Raji (cell line): Measurements from ENCODE around the gene SACM1L.

Experiments
- POLR2A ChIP-seq: IDR thresholded peaks from 2 replicates; pipeline ENCODE4 v1.6.1; 2011; ENCODE audit warnings: low read depth, low read length, control low read depth; ENCODE audit not compliant: insufficient read depth

Gene SACM1L

DNA sequence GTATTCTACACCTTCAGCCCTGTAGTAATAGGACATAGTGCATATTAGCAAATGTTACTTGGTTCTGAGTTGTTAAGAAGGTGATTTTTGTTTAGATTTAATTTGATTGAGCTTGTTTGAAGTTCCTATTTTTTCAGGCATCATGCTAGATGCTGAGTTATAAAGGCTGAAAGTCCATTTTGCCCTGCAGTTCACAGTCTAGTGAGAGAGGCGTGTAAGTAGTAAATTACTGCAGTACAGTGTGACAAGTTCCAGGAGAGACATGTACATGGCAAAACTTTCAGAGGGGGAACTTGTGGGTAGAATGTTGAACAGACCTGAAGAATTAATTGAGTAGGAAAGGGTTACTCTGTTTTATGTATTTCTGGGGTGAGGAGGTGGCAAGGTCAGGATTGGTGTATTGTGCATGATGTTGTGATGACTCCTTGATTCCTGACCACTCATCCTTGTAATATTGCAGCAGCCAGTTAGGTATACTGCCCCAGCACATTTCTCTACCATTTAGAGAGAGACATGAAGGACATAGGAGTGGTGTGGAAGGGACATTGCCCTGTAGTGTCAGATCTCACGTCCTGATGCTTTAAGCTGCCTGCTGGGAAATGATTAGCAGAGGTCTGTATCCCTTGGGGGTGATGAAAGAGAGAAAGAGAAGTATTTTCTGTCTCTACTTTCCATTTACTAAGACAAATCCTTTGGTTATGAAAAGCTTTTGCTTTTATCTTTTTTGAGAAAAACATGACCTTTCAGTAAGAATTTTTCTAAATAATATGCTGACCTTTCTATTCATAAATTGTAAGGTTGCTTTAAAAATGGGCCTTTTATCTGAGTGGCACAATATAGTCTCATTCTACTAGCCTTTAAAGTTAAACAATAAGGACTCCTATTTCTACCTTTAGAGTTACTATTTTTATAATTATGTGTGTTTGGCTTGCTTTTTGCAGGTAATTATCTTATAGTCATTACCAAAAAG is 16.9 kb downstream of the SACM1L start:
- no peak for TF ChIP-seq POLR2A

GRCh38 chr3:45711931-45712330 is 22.7 kb downstream of the SACM1L start:
- no peak for TF ChIP-seq POLR2A

- TF ChIP-seq POLR2A, result no peak
Observed at GRCh38 chr3:45712434-45713110, 23.4 kb downstream of the SACM1L start.

DNA sequence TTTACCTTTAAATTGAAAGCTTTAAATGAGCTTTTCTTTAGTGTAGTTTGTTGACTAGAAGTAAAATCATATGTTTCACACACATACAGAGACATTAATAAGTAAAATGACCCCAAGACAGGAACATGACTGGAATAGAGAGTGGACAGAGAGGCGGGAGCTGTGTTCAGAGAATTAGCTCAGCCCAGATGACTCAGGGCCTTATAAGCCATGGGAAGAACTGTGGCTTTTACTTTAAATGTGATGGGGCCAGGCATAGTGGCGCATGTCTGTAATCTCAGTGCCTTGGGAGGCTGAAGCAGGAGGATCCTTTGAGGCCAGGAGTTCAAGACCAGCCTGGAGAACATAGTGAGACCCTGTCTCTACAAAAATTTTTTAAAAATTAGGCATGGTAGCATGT is 26.7 kb downstream of the SACM1L start:
- no peak for TF ChIP-seq POLR2A

DNA sequence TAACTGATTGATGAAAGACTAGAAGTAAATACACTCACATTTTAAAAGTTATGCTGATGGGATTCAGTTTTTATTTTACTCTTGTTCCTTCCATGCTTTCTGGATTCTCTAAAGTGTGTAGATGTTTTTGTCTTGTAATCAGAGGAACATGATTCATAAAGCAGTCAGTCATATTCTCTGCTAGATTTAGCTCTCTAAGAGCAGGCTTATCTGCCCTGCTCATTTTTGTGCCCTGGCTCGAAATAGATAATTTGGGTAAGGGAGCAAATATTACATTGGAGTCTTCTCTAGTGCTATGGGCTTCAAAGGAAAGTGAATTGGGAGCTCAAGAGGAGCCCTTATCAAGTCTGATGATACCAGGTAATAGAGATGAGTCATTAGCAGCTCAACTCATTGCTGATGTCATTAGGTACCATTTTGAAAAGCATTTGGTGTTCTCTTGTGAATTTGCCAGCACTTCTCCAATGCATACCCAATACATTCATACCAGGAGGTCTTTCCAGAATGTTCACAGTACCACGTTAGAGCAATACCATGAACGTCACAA is 27.7 kb downstream of the SACM1L start:
- TF ChIP-seq POLR2A, result no peak

DNA sequence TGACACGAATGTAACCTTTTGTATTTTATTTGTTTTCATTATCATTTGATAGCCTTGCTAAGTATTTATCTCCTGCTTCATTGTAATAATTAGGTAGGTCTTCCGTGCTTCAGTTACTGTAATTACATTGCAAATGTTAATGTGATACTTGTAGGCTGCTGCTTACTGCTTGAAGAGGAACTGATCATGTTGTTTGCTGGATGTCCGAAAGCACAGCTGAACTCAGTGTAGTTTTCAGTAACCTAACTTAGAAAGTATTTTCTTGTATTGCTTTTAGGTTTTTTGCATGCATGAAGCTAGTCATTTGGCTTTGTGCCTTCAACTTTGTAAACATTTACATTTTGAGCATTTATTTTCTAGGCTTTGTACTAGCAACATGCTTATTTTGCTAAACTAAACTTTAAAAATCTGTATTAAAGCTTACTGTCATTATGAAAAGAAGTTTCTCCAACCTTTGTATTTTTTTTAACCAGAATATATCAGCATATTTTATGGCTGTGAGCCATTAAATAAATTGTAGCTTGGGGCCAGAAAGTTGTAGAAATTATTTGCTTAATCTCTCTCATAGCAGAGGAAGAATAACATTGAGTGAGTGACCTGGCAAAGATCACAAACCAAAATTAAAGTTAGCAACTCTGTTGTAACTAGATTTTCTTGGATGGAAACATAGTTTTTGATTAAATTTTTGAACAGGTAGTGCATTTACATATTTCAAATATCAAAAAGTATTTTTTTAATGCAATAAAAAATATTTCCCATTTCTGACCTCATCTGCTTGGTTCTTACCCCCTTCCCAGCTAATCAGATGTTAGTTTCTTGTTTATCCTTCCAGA is 30.7 kb downstream of the SACM1L start:
- no peak for TF ChIP-seq POLR2A

- no peak for TF ChIP-seq POLR2A
Observed at GRCh38 chr3:45724911-45725310, 35.7 kb downstream of the SACM1L start.

DNA sequence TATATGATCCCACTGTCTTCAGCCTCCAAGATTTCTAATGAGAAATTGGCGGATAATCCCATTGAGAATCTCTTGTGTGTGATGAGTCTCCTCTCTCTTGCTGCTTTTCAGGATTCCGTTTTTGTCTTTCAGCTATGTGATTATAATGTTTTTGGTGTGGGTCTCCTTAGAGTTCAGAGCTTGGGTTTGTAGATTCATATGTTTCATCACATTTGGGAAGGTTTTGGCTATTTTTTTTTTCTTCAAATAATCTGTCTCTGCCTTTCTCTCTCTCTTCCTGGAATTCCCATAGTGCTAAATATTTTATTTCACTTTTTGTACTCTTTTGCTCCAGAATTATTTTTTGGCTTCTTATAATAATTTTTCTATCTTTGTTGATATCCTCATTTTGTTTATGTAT is 40.4 kb downstream of the SACM1L start:
- TF ChIP-seq POLR2A, result no peak

DNA sequence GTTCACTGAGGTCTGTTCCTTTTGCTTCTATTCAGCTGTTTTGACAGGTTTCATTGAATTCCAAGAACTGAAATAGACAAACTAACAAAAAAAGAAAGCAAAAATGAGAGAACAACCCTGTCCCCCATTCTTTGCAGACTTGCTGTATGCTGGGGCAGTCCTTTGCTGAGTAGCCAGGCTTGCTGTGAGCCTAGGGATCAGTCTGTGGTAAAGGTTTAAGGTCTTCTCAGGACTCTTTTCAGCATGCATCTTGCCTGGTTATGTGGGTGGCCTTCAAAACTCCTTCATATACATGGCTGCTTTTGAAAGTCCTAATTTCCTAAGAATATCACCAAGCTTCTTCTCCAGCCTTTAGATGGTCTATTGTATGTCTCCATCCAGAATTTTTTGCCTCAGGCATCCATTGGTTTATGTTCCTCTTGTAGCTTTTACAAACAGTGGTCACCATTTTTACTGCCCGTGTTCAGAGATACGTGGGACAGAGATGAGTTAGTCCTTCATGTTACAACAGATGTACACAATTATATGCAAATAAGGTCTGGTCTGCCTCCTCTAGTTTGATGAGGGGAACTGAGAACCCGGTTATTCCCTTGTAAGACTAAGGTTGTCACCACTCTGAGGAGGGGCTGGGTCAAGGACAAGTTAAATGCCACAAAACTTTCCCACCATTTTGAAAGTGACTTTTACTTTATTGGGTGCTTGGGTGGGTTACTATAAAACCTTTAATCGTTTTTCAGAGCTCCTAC is 41.4 kb downstream of the SACM1L start:
- TF ChIP-seq POLR2A, result no peak

- TF ChIP-seq POLR2A, result no peak
Observed at GRCh38 chr3:45736707-45737106, 47.5 kb downstream of the SACM1L start.

DNA sequence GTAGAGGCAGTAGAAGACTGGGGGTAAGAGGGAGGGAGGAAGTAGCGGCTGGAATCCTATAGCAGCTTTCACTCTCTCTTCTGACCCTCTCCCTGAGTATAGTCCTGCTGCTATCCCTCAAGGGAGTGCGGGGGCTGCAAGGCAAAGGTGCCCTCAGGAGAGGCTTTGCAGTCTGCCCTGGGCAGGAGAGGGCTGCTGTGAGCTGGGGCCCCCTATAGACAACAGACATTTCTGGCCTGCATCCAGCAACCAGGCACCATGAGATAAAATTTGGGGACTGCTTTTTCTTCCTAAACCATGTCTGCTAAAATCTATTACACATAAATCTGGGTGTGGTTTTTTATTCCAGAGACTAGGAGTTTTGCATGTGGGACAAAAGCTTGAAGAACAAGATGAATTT is 48.0 kb downstream of the SACM1L start:
- TF ChIP-seq POLR2A, result no peak

DNA sequence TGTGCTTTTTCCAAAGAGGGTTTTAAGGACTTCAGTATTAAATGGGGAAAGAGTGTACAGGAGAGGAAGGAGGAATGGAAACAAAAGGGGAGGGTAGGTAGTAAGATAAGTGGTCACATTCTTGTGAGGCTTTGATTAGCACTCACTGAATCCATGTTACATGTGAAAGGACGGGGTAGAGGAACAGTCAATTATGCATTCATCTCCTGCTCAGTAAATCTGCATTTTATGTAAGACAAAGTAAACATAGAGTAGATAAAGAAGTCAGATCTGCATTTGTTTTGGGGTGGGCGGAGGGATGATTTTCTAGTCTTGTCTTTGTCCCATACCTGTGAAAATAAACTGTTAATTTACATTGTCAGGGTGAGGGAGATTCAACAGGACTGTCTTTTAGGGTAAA is 50.8 kb downstream of the SACM1L start:
- no peak for TF ChIP-seq POLR2A

DNA sequence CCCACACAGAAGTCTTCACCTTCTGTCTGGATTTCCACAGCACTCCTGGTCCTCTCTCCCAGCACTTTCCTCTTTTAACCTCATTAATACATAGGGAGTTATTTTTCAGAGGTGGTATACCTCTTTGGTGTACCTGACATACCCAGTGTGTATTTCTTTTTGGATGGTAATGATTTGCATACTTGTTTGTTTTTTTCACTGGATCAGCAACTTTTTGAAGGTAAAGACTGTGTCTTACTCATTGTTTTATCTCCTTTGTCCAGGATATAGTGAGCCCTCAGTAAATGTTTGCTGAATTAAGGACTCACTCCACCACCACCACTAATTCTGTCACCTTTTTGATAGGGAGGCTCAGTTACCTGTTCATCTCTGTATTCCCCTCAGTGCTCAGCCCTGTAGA is 52.1 kb downstream of the SACM1L start:
- TF ChIP-seq POLR2A, result no peak

GRCh38 chr3:45741742-45742460 is 52.7 kb downstream of the SACM1L start:
- no peak for TF ChIP-seq POLR2A
